OCI-M2 (cell line): ENCODE data around the gene TRIM71.
"Not testable (repeated sequence)": the region's sequence is repeated elsewhere in the genome, so short reads cannot be mapped to it uniquely, and the experiment has no call there.

Source experiments
- DNase-seq: peaks from one replicate; lab custom pipeline; 2025; ENCODE audit not compliant: unreplicated experiment; lab: John Stamatoyannopoulos, UW

The TRIM71 gene

GRCh38 chr3:32886911-32887310 is 69.1 kb downstream of the TRIM71 start:
- DNase-seq, result no peak

DNA sequence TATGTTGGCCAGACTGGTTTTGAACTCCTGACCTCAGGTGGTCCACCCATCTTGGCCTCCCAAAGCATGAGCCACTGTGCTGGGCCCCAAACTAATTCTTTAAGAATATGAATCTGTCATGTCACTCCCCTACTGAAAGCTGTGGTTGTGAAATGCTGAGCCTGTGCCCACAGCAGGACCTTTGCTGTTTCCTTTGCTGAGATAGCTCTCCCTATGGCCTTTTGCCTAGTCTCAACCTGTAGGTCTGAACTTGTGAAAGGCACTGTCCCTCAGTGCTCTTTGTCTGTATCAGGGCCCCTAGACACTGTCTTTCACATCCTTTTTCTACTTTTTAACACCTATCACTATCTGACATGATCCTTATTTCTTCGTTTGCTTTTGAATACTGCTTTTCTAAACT is 70.9 kb downstream of the TRIM71 start:
- DNase-seq, result no peak

- DNase-seq, result no peak
These were observed 72.9 kb downstream of the TRIM71 start for GRCh38 chr3:32890420-32891276.

GRCh38 chr3:32891365-32891764 is 73.6 kb downstream of the TRIM71 start:
- no peak for DNase-seq

GRCh38 chr3:32892625-32893598 is 75.1 kb downstream of the TRIM71 start:
- DNase-seq, result no peak

DNA sequence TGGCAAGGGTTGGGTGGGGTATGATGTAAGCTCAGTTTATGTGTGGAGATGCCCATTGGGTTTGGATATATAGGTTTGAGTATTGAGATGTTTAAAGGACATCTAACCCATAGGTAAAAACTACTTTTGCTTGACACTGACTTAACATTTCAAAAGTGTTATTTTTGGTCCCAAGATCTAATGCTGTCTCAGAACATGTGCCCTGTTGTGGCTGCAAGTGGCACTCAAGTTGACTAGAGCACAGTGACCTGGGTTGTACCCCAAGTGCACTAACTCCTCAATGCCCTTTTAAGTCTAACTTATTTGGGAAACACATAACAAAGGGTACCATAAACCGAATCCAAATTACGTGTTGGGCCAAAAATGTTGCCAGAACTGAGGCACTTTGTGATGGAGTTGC is 77.2 kb downstream of the TRIM71 start:
- DNase-seq, result no peak

GRCh38 chr3:32895701-32896100 is 77.9 kb downstream of the TRIM71 start:
- DNase-seq, result no peak

DNA sequence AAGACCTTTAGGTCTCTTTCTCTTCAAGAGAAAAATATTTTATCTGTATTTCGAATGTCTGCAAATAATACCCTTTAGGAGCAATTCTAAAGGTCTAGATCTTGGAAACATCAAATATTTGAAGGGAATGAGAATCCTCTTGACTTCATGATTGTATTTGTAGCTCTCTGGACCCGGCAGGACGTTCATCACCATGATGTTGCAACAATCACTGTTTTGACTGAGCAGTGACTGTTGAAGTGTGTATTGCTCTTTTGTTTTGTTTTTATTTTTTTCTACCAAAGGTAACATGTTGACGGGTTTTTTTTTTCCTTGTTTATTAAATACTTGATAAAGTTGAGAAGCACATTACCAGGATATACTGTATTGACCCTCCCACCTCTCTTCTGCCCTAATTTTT is 78.3 kb downstream of the TRIM71 start:
- no peak for DNase-seq

DNA sequence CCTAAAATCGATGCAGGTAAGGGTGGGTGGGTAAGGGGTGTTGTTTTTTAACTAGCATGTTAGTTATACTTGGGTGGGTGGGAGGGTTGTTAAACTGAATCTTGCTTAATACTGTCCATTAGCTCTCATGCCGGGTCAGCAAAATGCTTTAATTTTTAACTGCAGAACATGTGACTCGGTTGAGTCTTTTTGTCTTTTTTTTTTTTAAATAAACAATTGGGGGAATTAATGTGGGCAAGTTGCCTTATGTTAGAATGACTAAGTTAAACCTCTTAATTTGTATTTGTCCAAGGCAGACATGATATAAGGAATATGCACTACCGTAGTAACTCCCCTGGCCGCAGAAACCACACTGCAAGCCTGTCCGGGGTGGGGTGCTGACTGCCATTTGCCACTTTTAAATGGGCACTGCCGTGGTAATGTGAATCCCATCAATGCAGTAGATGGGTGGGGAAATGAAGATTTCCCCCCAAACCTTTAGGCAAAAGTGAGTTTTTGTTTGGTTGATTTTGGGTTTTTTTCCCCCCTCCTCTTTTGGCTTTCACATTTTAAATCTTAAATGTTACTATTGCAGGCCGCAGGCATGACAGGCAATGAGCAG is 79.3 kb downstream of the TRIM71 start:
- no peak for DNase-seq

GRCh38 chr3:32897981-32898623 is 80.3 kb downstream of the TRIM71 start:
- DNase-seq, result no peak

DNA sequence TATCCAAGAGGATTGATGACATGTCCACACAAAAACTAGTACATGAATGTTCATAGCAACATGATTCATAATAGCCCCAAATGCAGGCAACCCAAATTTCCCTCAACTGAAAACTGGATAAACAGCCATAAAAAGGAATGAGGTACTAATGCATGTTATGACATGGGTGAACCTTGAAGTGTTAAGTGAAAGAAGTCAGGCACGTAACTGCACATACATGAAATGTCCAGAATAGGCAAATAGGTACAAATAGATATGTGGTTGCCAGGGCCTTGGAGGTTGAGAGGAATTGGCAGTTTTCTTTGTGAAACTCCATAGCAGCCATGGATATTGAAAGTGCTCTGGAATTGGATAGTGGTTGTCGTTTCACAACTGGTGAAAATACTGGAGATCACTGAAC is 81.5 kb downstream of the TRIM71 start:
- DNase-seq, result no peak

DNA sequence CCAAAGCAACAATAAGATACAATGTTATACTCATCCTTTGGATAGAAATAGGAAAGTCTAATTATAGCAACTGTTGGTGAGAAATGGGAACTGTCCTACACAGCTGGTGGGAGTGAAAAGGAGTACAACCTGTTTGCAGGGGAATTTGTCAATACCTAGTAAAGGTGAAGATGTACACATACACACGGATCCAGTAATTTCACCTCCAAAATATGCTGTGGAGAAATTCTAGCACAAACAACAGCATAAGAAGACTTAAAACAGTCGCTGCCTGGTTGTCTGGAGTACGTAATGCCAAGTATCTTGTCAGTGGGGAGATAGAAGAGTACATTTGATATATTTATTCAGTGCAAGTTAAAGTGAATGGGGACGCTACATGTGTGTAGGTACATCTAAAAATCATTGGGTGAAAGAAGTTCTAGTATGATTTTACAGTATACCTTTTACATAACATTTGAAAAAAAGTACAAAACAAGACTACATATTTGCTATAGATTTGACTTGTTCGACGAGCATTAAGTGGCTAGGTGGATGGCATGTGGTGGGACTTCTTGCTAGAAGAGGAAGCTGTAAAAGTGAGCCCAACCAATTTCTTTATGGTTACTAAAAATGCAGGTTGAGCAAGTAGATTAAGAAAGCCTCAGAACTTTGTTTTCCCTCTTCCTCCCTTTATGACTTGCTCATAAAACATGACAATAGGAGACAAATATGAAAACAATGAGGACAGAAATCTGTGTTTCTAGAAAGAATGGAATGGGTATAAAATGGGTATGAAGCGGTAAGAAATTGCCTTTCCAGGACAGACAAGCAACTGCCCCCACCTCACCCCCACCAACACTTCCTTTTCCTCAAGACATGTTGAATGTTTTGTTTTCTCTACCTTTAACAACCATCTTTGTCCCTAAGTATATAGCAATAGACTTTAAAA is 83.5 kb downstream of the TRIM71 start:
- DNase-seq, result no peak

DNA sequence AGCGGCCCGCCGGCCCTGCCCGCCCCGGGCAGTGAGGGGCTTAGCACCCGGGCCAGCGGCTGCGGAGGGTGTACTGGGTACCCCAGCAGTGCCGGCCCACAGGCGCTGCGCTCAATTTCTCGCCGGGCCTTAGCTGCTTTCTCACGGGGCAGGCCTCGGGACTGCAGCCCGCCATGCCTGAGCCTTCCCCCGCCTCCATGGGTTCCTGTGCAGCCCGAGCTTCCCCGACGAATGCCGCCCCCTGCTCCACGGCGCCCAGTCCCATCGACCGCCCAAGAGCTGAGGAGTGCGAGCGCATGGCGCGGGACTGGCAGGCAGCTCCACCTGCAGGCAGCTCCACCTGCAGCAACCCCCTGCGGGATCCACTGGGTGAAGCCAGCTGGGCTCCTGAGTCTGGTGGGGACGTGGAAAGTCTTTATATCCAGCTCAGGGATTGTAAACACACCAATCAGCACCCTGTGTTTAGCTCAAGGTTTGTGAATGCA is 85.1 kb downstream of the TRIM71 start:
- not testable (repeated sequence) for DNase-seq

GRCh38 chr3:32903953-32904352 is 86.2 kb downstream of the TRIM71 start:
- DNase-seq, result no peak

- DNase-seq, result no peak
These were observed 92.2 kb downstream of the TRIM71 start for GRCh38 chr3:32909999-32910398.

DNA sequence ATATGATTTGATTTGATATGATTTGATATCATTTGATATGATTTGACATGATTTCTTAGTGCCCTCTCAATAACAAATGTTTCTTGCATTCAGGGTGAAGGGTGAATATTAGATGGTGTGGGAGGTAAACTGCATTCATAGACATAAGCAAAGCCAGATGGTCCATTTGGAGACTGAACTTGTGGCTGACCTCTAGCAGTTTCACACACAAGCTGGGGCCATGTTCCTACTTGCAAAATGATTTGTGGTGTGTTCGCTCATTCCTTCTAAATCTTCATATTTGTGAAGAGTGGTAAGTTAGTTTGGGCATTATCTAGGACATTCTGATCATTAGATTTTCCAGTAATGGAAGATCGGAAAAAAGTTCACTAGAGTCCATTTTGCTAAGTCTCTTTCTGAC is 93.2 kb downstream of the TRIM71 start:
- no peak for DNase-seq

- DNase-seq, result no peak
These were observed 94.2 kb downstream of the TRIM71 start for GRCh38 chr3:32912046-32912445.

GRCh38 chr3:32913790-32914446 is 96.1 kb downstream of the TRIM71 start:
- DNase-seq, result no peak

DNA sequence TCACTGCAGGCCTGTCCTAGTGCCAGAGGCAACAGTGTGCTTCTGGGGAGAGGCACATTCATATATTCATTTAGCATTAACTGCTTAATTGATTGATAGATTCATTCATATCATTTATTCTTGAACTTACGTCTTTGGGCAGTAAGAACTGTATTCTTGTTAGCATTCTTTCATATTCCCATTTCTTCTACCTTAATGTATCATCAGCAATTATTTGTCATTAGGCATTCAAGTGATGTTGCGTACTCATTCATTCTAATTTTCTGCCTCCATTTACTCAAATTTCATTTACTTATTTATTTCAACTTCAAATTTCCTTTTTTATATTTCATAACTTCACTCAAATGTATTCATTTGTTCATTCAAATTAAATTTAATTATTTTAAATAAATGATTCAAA is 102.1 kb downstream of the TRIM71 start:
- no peak for DNase-seq
